KOPT-K1 (cell line): ENCODE results near the gene KCTD7.
A peak's percentile ranks its signal among the peaks of the same experiment; 100 is the strongest.
"Not testable (repeated sequence)": the region's sequence is repeated elsewhere in the genome, so short reads cannot be mapped to it uniquely, and the experiment has no call there.

Experiments used
- H3K27ac ChIP-seq: fragments of 200-600 bp; sonication (generic); 2 replicates; pipeline ENCODE4 v1.5.1; 2016; ENCODE audit warnings: antibody characterized with exemption, mild to moderate bottlenecking, low read depth, low read length; ENCODE audit not compliant: poor library complexity, severe bottlenecking
- H3K36me3 ChIP-seq: fragments of 200-600 bp; sonication (generic); 2 replicates; pipeline ENCODE4 v1.5.1; 2017; ENCODE audit warnings: antibody characterized with exemption, mild to moderate bottlenecking, low read length, moderate library complexity; ENCODE audit not compliant: insufficient read depth
- H3K9me3 ChIP-seq: fragments of 200-600 bp; sonication (generic); 2 replicates; pipeline ENCODE4 v1.5.1; 2017; ENCODE audit warnings: antibody characterized with exemption, low read length, mild to moderate bottlenecking; ENCODE audit not compliant: insufficient read depth, poor library complexity, severe bottlenecking

Gene KCTD7

GRCh38 chr7:66628361-66629221 lies at the start of gene KCTD7:
KCTD7 (plus strand) TSS chr7:66628881; CDS start chr7:66629065, 184 bp downstream.
- Histone ChIP-seq H3K27ac (peak within 1 kb of the TSS; percentile 70), H3K9me3 (no peaks in the 10 kb centered on the region), H3K36me3 (no peaks in the 10 kb centered on the region)

GRCh38 chr7:66580380-66580779 lies 48.3 kb upstream of the KCTD7 start:
- not testable (repeated sequence) for H3K27ac ChIP-seq, H3K9me3 ChIP-seq
- peaks cover 57% of the 10 kb centered on the region for H3K36me3 ChIP-seq

GRCh38 chr7:66582816-66583489 lies 45.7 kb upstream of the KCTD7 start:
- not testable (repeated sequence) for H3K27ac ChIP-seq, H3K9me3 ChIP-seq
- H3K36me3 ChIP-seq: peaks cover 40% of the 10 kb centered on the region

GRCh38 chr7:66583490-66584110 lies 45.1 kb upstream of the KCTD7 start:
- no peaks in the 10 kb centered on the region for H3K9me3 ChIP-seq
- H3K36me3 ChIP-seq: peaks cover 40% of the 10 kb centered on the region
- H3K27ac ChIP-seq: no peak overlapping the region

GRCh38 chr7:66586181-66586580 lies 42.5 kb upstream of the KCTD7 start:
- Histone ChIP-seq H3K36me3 (peaks cover 36% of the 10 kb centered on the region), H3K9me3 (no peaks in the 10 kb centered on the region), H3K27ac (no peak overlapping the region)

- H3K27ac ChIP-seq, H3K9me3 ChIP-seq: not testable (repeated sequence)
- H3K36me3 ChIP-seq: peaks cover 17% of the 10 kb centered on the region
Measured at GRCh38 chr7:66588226-66588625, 40.5 kb upstream of the KCTD7 start.

GRCh38 chr7:66588856-66589570 lies 39.7 kb upstream of the KCTD7 start:
- not testable (repeated sequence) for H3K9me3 ChIP-seq, H3K27ac ChIP-seq
- peaks cover 10% of the 10 kb centered on the region for H3K36me3 ChIP-seq

GRCh38 chr7:66590302-66591057 lies 38.2 kb upstream of the KCTD7 start:
- H3K36me3 ChIP-seq, H3K27ac ChIP-seq, H3K9me3 ChIP-seq: not testable (repeated sequence)

GRCh38 chr7:66591058-66591798 lies 37.5 kb upstream of the KCTD7 start:
- peak overlapping the region; percentile 70 for H3K27ac ChIP-seq
- not testable (repeated sequence) for H3K9me3 ChIP-seq, H3K36me3 ChIP-seq

GRCh38 chr7:66591799-66592596 lies 36.7 kb upstream of the KCTD7 start:
- H3K27ac ChIP-seq: peak overlapping the region; percentile 70
- peaks cover 8% of the 10 kb centered on the region for H3K9me3 ChIP-seq
- no peaks in the 10 kb centered on the region for H3K36me3 ChIP-seq

GRCh38 chr7:66592597-66593146 lies 36.0 kb upstream of the KCTD7 start:
- not testable (repeated sequence) for H3K36me3 ChIP-seq, H3K9me3 ChIP-seq
- H3K27ac ChIP-seq: peak overlapping the region; percentile 70

- H3K36me3 ChIP-seq, H3K9me3 ChIP-seq, H3K27ac ChIP-seq: not testable (repeated sequence)
Measured at GRCh38 chr7:66594082-66594481, 34.6 kb upstream of the KCTD7 start.

- H3K36me3 ChIP-seq: no peaks in the 10 kb centered on the region
- H3K9me3 ChIP-seq: peaks cover 8% of the 10 kb centered on the region
- H3K27ac ChIP-seq: no peak overlapping the region
Measured at GRCh38 chr7:66597461-66597860, 31.2 kb upstream of the KCTD7 start.
